IMR-90 (cell line): ENCODE data around the gene AGBL1. TPM values are rescaled to one million over a fixed set of nuclear protein-coding genes. Genes with fewer than 3 reads are reported as not detected.

Experiments
- ATAC-seq: fragments of 200-7000 bp; cut with Tn5 transposase; 2 replicates; pipeline ENCODE4 v1.9.1; 2020; ENCODE audit warnings: low read depth, mild to moderate bottlenecking, moderate library complexity
- BruUV-seq: library from RNA; stranded (reverse); fragments of 400-500 nt; replicated peaks from 2 replicates; lab custom pipeline; 2021; lab: Mats Ljungman, UMichigan
- CTCF ChIA-PET: fragments of 300-600 bp; formaldehyde crosslinking; extraction: SDS; loops from one replicate; lab custom pipeline; 2021; ENCODE audit warnings: antibody characterized with exemption; lab: Yijun Ruan, JAX
- POLR2A ChIA-PET: fragments of 300-600 bp; sonication (Branson Sonifier 250); formaldehyde crosslinking; loops from one replicate; lab custom pipeline; 2022; ENCODE audit warnings: antibody characterized with exemption; ENCODE audit not compliant: unreplicated experiment; lab: Charles Lee
- DNase-seq: peaks from one replicate; pipeline ENCODE4 v3.0.0; 2013
- H2AFZ ChIP-seq: replicated peaks from 2 replicates; pipeline ENCODE3; 2013; ENCODE audit warnings: low read length, mild to moderate bottlenecking; ENCODE audit not compliant: poor library complexity
- H2AK5ac ChIP-seq: 2 replicates; pipeline ENCODE4 v1.6.1; 2013; ENCODE audit warnings: low read depth, low read length, inconsistent platforms
- H2AK9ac ChIP-seq: replicated peaks from 2 replicates; pipeline ENCODE3; 2013; ENCODE audit warnings: mild to moderate bottlenecking, low read depth, low read length, moderate library complexity; ENCODE audit not compliant: poor library complexity
- H2BK120ac ChIP-seq: 2 replicates; pipeline ENCODE4 v1.6.1; 2013; ENCODE audit warnings: low read depth, low read length, inconsistent platforms
- H2BK15ac ChIP-seq: 3 replicates; pipeline ENCODE4 v1.6.1; 2013; ENCODE audit warnings: low read depth, low read length, inconsistent platforms
- H2BK20ac ChIP-seq: 2 replicates; pipeline ENCODE4 v1.6.1; 2013; ENCODE audit warnings: low read depth, mild to moderate bottlenecking, inconsistent platforms, low read length, moderate library complexity
- H2BK5ac ChIP-seq: 2 replicates; pipeline ENCODE4 v1.6.1; 2013; ENCODE audit warnings: mild to moderate bottlenecking, low read depth, low read length, inconsistent platforms; ENCODE audit not compliant: poor library complexity, severe bottlenecking
- H3K14ac ChIP-seq: replicated peaks from 2 replicates; pipeline ENCODE4 v1.6.1; 2013; ENCODE audit warnings: low read depth, low read length, inconsistent platforms
- H3K18ac ChIP-seq: 2 replicates; pipeline ENCODE4 v1.6.1; 2013; ENCODE audit warnings: low read depth, low read length, control low read depth
- H3K23ac ChIP-seq: 2 replicates; pipeline ENCODE4 v1.6.1; 2013; ENCODE audit warnings: low read depth, low read length, inconsistent platforms
- H3K27ac ChIP-seq: 2 replicates; pipeline ENCODE4 v1.5.1; 2013; ENCODE audit warnings: mild to moderate bottlenecking, control low read depth, low read length; ENCODE audit not compliant: insufficient read depth
- H3K27me3 ChIP-seq: 2 replicates; pipeline ENCODE4 v1.6.1; 2013; ENCODE audit warnings: low read length; ENCODE audit not compliant: control insufficient read depth, insufficient read depth
- H3K36me3 ChIP-seq: 2 replicates; pipeline ENCODE4 v1.6.1; 2013; ENCODE audit warnings: low read length, mixed read lengths; ENCODE audit not compliant: control insufficient read depth, insufficient read depth
- H3K4ac ChIP-seq: 2 replicates; pipeline ENCODE4 v1.6.1; 2013; ENCODE audit warnings: low read depth, low read length, inconsistent platforms
- H3K4me1 ChIP-seq: 2 replicates; pipeline ENCODE4 v1.6.1; 2013; ENCODE audit warnings: low read length, mixed read lengths; ENCODE audit not compliant: control insufficient read depth, insufficient read depth
- H3K4me2 ChIP-seq: 2 replicates; pipeline ENCODE4 v1.6.1; 2013; ENCODE audit warnings: low read depth, mild to moderate bottlenecking, control low read depth, low read length, moderate library complexity
- H3K4me3 ChIP-seq: 2 replicates; pipeline ENCODE4 v1.5.1; 2013; ENCODE audit warnings: low read depth, mild to moderate bottlenecking, control low read depth, low read length, moderate library complexity; ENCODE audit not compliant: insufficient read depth
- H3K56ac ChIP-seq: 2 replicates; pipeline ENCODE4 v1.6.1; 2013; ENCODE audit warnings: low read length, inconsistent platforms; ENCODE audit not compliant: insufficient read depth; ENCODE audit errors: extremely low read depth
- H3K79me1 ChIP-seq, 2 experiments: 2 replicates each; pipeline ENCODE4 v1.6.1; 2013; ENCODE audit warnings: low read length in 2 of 2, inconsistent platforms in 1 of 2, low read depth in 1 of 2
- H3K9ac ChIP-seq: 2 replicates; pipeline ENCODE4 v1.6.1; 2013; ENCODE audit warnings: low read depth, low read length, control low read depth
- H3K9me1 ChIP-seq: 2 replicates; pipeline ENCODE4 v1.6.1; 2013; ENCODE audit warnings: low read length, inconsistent platforms; ENCODE audit not compliant: insufficient read depth
- H3K9me3 ChIP-seq: 2 replicates; pipeline ENCODE4 v1.6.1; 2013; ENCODE audit warnings: low read length; ENCODE audit not compliant: control insufficient read depth, insufficient read depth
- H4K20me1 ChIP-seq: 2 replicates; pipeline ENCODE4 v1.6.1; 2013; ENCODE audit warnings: low read length, inconsistent platforms; ENCODE audit not compliant: insufficient read depth
- H4K5ac ChIP-seq: 2 replicates; pipeline ENCODE4 v1.6.1; 2013; ENCODE audit warnings: mild to moderate bottlenecking, low read depth, low read length, control low read depth
- H4K8ac ChIP-seq, 2 experiments: 2 replicates each; pipeline ENCODE4 v1.6.1; 2013; ENCODE audit warnings: low read depth in 2 of 2, low read length in 2 of 2, control low read depth in 1 of 2, inconsistent platforms in 1 of 2
- H4K91ac ChIP-seq: 2 replicates; pipeline ENCODE4 v1.6.1; 2013; ENCODE audit warnings: low read depth, low read length, inconsistent platforms; ENCODE audit not compliant: insufficient read depth
- CEBPB ChIP-seq: IDR thresholded peaks from 2 replicates; pipeline ENCODE4 v1.6.1; 2012; ENCODE audit warnings: low read depth, low read length, improper control_type of control experiment
- CHD1 ChIP-seq: IDR thresholded peaks from 2 replicates; pipeline ENCODE4 v1.6.1; 2012; ENCODE audit warnings: low read depth, low read length, improper control_type of control experiment
- FOS ChIP-seq: fragments of 150-350 bp; IDR thresholded peaks from 2 replicates; pipeline ENCODE4 v1.6.1; 2016; ENCODE audit warnings: low read depth, low read length
- MXI1 ChIP-seq: IDR thresholded peaks from 2 replicates; pipeline ENCODE4 v1.6.1; 2012; ENCODE audit warnings: low read depth, mild to moderate bottlenecking, low read length, moderate library complexity, borderline replicate concordance
- NFE2L2 ChIP-seq: fragments of 150-350 bp; IDR thresholded peaks from 2 replicates; pipeline ENCODE4 v1.6.1; 2016; ENCODE audit warnings: low read depth, mild to moderate bottlenecking, low read length
- RAD21 ChIP-seq: IDR thresholded peaks from 2 replicates; pipeline ENCODE4 v1.6.1; 2012; ENCODE audit warnings: low read length, improper control_type of control experiment
- RCOR1 ChIP-seq: IDR thresholded peaks from 2 replicates; pipeline ENCODE4 v1.6.1; 2012; ENCODE audit warnings: mild to moderate bottlenecking, low read length, improper control_type of control experiment; ENCODE audit not compliant: insufficient replicate concordance
- WGBS, 2 experiments: methylation state at CpG; one replicate each; pipeline versions ENCODE4 v1.1.5 to v1.1.7; 2013; ENCODE audit warnings: missing lambda C conversion rate in 2 of 2; ENCODE audit not compliant: insufficient read length in 1 of 2; ENCODE audit errors: extremely low coverage in 2 of 2; 5-methylcytosine and 5-hydroxymethylcytosine counted together
- dilution Hi-C: fragments of 300-500 bp; cut with HindIII; formaldehyde crosslinking; loops from one replicate; pipeline ENCODE4 v1.14.3; 2018; ENCODE audit warnings: low sequenced_read_pairs; ENCODE audit not compliant: unreplicated experiment
- in situ Hi-C: fragments of 300-500 bp; cut with MboI; formaldehyde crosslinking; loops from 3 replicates; pipeline ENCODE4 v1.14.3; 2019; ENCODE audit warnings: low sequenced_read_pairs, inconsistent platforms, mixed read lengths
- intact Hi-C: fragments of 100-400 bp; cut with micrococcal nuclease; formaldehyde crosslinking; loops from 2 replicates; pipeline ENCODE4 v1.10.0; 2022
- polyA plus RNA-seq, 3 experiments: library from polyadenylated mRNA; depleted of rRNA; stranded (reverse); fragments of >200 nt; gene quantifications; 2 replicates each; pipeline ENCODE4 v1.2.3, GENCODE V29; 2012; ENCODE audit warnings: low replicate concordance in 1 of 3
- total RNA-seq: library from RNA; depleted of rRNA; stranded (reverse); fragments of >200 nt; gene quantifications from 2 replicates; pipeline ENCODE4 v1.2.3, GENCODE V29; 2012
- TF ChIP-seq, protein P1 (sequence below): fragments of 150-350 bp; IDR thresholded peaks from 2 replicates; pipeline ENCODE4 v1.6.1; 2017; ENCODE audit warnings: mild to moderate bottlenecking, antibody characterized with exemption, low read length, low read depth
- TF ChIP-seq, protein P2 (sequence below): conservative IDR thresholded peaks from 2 replicates; pipeline ENCODE4 v1.5.1; 2012; ENCODE audit warnings: mild to moderate bottlenecking, low read depth, low read length, improper control_type of control experiment

The AGBL1 gene
- total and polyA plus RNA-seq, 2 of the 4 experiments (the other 2 are of a cell fraction), result not detected

DNA sequence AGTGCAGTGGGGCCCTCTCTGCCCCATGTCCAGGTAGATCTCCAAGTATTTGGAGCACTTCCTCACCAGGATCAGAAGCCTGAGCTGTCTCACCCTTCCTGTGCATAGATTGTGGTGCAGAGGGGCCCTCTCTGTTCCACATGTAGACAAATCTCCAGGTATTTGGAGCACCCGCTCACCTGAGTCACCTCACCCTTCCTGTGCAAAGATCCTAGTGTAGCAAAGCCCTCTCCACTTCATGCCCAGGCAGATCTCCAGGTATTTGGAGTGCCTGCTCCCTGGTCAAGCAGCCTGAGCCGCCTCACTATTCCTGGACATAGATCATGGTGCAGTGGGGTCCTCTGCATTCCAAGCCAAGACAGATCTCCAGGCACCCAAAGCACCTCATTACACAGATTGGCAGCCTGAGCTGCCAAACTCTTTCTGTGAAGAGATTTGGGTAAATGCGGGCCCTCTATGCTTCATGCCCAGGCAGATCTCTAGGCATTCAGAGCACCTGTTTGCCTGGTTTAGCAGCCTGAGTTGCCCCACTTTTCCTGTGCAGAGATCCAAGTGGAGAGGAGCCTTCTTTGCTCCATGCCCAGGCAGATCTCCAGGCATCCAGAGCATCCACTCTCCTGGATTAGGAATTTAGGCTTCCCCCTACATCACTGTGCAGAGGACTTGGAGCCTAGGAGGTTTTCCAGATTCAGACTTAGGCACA, 249.8 kb downstream of the AGBL1 start:
- no peak overlapping the region for H2AK5ac ChIP-seq
- no peak overlapping the region for H4K8ac ChIP-seq
- WGBS, 2 experiments, result 61% methylated on average over 2 of the region's 3 CpGs; no CpG with 5 or more reads in 1 of the 2 experiments
- no peak overlapping the region for H2BK15ac ChIP-seq
- H3K4me2 ChIP-seq, result no peak overlapping the region
- no peak overlapping the region for H3K9ac ChIP-seq
- H4K91ac ChIP-seq, result no peak overlapping the region
- dilution Hi-C loops, result no loop called here
- H3K4me3 ChIP-seq, result no peak overlapping the region
- no peak overlapping the region for H3K4ac ChIP-seq
- H3K9me3 ChIP-seq, result peaks cover 27% of the 10 kb centered on the region
- no peak overlapping the region for H2BK20ac ChIP-seq
- H2AK9ac ChIP-seq, result no peak overlapping the region
- H3K27ac ChIP-seq, result no peak overlapping the region
- H3K4me1 ChIP-seq, result no peaks in the 10 kb centered on the region
- no peak overlapping the region for H4K5ac ChIP-seq
- H4K20me1 ChIP-seq, result no peaks in the 10 kb centered on the region
- ATAC-seq (no peak), DNase-seq (no peak)
- no peak overlapping the region for H2BK120ac ChIP-seq
- no peak for TF ChIP-seq NFE2L2
- TF ChIP-seq CHD1, result no peak
- no peak for TF ChIP-seq RCOR1
- TF ChIP-seq, protein P1, sequence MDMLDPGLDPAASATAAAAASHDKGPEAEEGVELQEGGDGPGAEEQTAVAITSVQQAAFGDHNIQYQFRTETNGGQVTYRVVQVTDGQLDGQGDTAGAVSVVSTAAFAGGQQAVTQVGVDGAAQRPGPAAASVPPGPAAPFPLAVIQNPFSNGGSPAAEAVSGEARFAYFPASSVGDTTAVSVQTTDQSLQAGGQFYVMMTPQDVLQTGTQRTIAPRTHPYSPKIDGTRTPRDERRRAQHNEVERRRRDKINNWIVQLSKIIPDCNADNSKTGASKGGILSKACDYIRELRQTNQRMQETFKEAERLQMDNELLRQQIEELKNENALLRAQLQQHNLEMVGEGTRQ, result no peak
- TF ChIP-seq, protein P2, sequence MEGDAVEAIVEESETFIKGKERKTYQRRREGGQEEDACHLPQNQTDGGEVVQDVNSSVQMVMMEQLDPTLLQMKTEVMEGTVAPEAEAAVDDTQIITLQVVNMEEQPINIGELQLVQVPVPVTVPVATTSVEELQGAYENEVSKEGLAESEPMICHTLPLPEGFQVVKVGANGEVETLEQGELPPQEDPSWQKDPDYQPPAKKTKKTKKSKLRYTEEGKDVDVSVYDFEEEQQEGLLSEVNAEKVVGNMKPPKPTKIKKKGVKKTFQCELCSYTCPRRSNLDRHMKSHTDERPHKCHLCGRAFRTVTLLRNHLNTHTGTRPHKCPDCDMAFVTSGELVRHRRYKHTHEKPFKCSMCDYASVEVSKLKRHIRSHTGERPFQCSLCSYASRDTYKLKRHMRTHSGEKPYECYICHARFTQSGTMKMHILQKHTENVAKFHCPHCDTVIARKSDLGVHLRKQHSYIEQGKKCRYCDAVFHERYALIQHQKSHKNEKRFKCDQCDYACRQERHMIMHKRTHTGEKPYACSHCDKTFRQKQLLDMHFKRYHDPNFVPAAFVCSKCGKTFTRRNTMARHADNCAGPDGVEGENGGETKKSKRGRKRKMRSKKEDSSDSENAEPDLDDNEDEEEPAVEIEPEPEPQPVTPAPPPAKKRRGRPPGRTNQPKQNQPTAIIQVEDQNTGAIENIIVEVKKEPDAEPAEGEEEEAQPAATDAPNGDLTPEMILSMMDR, result no peak
- TF ChIP-seq RAD21, result no peak
- no peak for TF ChIP-seq FOS
- TF ChIP-seq CEBPB, result no peak
- no peak for TF ChIP-seq MXI1
- no peaks in the 10 kb centered on the region for H3K27me3 ChIP-seq
- intact Hi-C loops, result no loop called here
- ChIA-PET CTCF (no interaction called here), POLR2A (no interaction called here)
- no peak overlapping the region for H3K56ac ChIP-seq
- no peaks in the 10 kb centered on the region for H3K9me1 ChIP-seq
- BruUV-seq, result no TSS peak
- H3K79me1 ChIP-seq, result no peaks in the 10 kb centered on the region
- no peak overlapping the region for H3K23ac ChIP-seq
- no peaks in the 10 kb centered on the region for H3K36me3 ChIP-seq
- peak overlapping the region; percentile 11 for H2AFZ ChIP-seq
- no peak overlapping the region for H3K18ac ChIP-seq
- H2BK5ac ChIP-seq, result no peak overlapping the region
- H3K14ac ChIP-seq, result no peak overlapping the region
- in situ Hi-C loops, result no loop called here
